ENCODE measurements around the gene MRM3.
"Not testable (repeated sequence)": the region's sequence is repeated elsewhere in the genome, so short reads cannot be mapped to it uniquely, and the experiment has no call there.

DNA sequence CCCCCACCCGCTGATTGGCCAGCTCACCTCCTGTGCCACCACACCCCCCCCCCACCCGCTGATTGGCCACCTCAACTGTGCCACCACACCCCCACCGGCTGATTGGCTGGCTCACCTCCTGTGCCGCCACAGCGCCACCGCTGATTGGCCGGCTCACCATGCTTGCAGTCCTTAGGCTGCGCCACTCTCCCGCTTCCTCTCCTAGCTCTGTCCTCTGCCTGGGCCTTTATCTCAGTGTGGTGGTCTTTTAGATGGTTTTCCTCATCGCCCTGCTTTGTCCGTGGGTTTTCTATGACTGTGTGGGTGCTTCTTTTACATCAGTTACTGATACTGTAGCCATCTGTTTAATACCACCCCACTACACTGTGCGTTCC is 8.7 kb downstream of the MRM3 start:
- TF ChIP-seq, protein P1, sequence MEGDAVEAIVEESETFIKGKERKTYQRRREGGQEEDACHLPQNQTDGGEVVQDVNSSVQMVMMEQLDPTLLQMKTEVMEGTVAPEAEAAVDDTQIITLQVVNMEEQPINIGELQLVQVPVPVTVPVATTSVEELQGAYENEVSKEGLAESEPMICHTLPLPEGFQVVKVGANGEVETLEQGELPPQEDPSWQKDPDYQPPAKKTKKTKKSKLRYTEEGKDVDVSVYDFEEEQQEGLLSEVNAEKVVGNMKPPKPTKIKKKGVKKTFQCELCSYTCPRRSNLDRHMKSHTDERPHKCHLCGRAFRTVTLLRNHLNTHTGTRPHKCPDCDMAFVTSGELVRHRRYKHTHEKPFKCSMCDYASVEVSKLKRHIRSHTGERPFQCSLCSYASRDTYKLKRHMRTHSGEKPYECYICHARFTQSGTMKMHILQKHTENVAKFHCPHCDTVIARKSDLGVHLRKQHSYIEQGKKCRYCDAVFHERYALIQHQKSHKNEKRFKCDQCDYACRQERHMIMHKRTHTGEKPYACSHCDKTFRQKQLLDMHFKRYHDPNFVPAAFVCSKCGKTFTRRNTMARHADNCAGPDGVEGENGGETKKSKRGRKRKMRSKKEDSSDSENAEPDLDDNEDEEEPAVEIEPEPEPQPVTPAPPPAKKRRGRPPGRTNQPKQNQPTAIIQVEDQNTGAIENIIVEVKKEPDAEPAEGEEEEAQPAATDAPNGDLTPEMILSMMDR (IDR thresholded peaks at IDR 0.05; ENCODE audit: insufficient read depth, low read length), result not testable (repeated sequence)
- not testable (repeated sequence) for TF ChIP-seq GABPA (IDR thresholded peaks at IDR 0.05; ENCODE audit: low read depth); POLR2AphosphoS5 (IDR thresholded peaks at IDR 0.05; ENCODE audit: low read depth); SPI1 (IDR thresholded peaks at IDR 0.05; ENCODE audit: borderline replicate concordance, low read depth)
- TF ChIP-seq, protein P2, sequence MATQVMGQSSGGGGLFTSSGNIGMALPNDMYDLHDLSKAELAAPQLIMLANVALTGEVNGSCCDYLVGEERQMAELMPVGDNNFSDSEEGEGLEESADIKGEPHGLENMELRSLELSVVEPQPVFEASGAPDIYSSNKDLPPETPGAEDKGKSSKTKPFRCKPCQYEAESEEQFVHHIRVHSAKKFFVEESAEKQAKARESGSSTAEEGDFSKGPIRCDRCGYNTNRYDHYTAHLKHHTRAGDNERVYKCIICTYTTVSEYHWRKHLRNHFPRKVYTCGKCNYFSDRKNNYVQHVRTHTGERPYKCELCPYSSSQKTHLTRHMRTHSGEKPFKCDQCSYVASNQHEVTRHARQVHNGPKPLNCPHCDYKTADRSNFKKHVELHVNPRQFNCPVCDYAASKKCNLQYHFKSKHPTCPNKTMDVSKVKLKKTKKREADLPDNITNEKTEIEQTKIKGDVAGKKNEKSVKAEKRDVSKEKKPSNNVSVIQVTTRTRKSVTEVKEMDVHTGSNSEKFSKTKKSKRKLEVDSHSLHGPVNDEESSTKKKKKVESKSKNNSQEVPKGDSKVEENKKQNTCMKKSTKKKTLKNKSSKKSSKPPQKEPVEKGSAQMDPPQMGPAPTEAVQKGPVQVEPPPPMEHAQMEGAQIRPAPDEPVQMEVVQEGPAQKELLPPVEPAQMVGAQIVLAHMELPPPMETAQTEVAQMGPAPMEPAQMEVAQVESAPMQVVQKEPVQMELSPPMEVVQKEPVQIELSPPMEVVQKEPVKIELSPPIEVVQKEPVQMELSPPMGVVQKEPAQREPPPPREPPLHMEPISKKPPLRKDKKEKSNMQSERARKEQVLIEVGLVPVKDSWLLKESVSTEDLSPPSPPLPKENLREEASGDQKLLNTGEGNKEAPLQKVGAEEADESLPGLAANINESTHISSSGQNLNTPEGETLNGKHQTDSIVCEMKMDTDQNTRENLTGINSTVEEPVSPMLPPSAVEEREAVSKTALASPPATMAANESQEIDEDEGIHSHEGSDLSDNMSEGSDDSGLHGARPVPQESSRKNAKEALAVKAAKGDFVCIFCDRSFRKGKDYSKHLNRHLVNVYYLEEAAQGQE (IDR thresholded peaks at IDR 0.05; ENCODE audit: insufficient replicate concordance, low read depth), result not testable (repeated sequence)
